ENCODE results near the gene RRP12.
"Not testable (repeated sequence)": the region's sequence is repeated elsewhere in the genome, so short reads cannot be mapped to it uniquely, and the experiment has no call there.

RRP12 gene

GRCh38 chr10:97407211-97407951 lies 6.2 kb upstream of the RRP12 start:
- peak; percentile 61 for DNase-seq

- not testable (repeated sequence) for DNase-seq
Observed at GRCh38 chr10:97406483-97406882, 5.3 kb upstream of the RRP12 start.

- no peak for DNase-seq
Observed at GRCh38 chr10:97406064-97406463, 4.9 kb upstream of the RRP12 start.

- no peak for DNase-seq
Observed at GRCh38 chr10:97404044-97404443, 2.9 kb upstream of the RRP12 start.

GRCh38 chr10:97401455-97401919 lies 347 bp upstream of the RRP12 start:
- no peak for DNase-seq

- peak; percentile 20 for DNase-seq
Observed at GRCh38 chr10:97399843-97400545, 1.1 kb downstream of the RRP12 start.

- no peak for DNase-seq
Observed at GRCh38 chr10:97396056-97396455, 5.1 kb downstream of the RRP12 start.

GRCh38 chr10:97393034-97393573 lies 8.0 kb downstream of the RRP12 start:
- DNase-seq = no peak

- DNase-seq = no peak
Observed at GRCh38 chr10:97390091-97390490, 11.0 kb downstream of the RRP12 start.

GRCh38 chr10:97388152-97388551 lies 13.0 kb downstream of the RRP12 start:
- DNase-seq = no peak

GRCh38 chr10:97385565-97385964 lies 15.6 kb downstream of the RRP12 start:
- no peak for DNase-seq

- no peak for DNase-seq
Observed at GRCh38 chr10:97384641-97385040, 16.5 kb downstream of the RRP12 start.

GRCh38 chr10:97384156-97384555 lies 17.0 kb downstream of the RRP12 start:
- DNase-seq = no peak

GRCh38 chr10:97383159-97383558 lies 18.0 kb downstream of the RRP12 start:
- DNase-seq = no peak

GRCh38 chr10:97381626-97382025 lies 19.5 kb downstream of the RRP12 start:
- no peak for DNase-seq

- DNase-seq = no peak
Observed at GRCh38 chr10:97380516-97380915, 20.6 kb downstream of the RRP12 start.

- DNase-seq = no peak
Observed at GRCh38 chr10:97378933-97379921, 21.9 kb downstream of the RRP12 start.

- DNase-seq = no peak
Observed at GRCh38 chr10:97376413-97376812, 24.7 kb downstream of the RRP12 start.

- no peak for DNase-seq
Observed at GRCh38 chr10:97373456-97373855, 27.7 kb downstream of the RRP12 start.

GRCh38 chr10:97372233-97372875 lies 28.8 kb downstream of the RRP12 start:
- no peak for DNase-seq

- no peak for DNase-seq
Observed at GRCh38 chr10:97371696-97372095, 29.4 kb downstream of the RRP12 start.

- DNase-seq = no peak
Observed at GRCh38 chr10:97367126-97367649, 34.0 kb downstream of the RRP12 start.

Data from NCI-H1436 (cell line).